OCI-LY7 (cell line): ENCODE data around the gene SCUBE3. TPM values are rescaled to one million over a fixed set of nuclear protein-coding genes. Genes with fewer than 3 reads are reported as not detected.

Experiments
- BruUV-seq: library from RNA; stranded (reverse); fragments of 400-500 nt; replicated peaks from 2 replicates; lab custom pipeline; 2021; lab: Mats Ljungman, UMichigan
- CTCF ChIA-PET: fragments of 300-600 bp; sonication (Branson Sonifier 250); formaldehyde crosslinking; loops from one replicate; lab custom pipeline; 2022; ENCODE audit warnings: antibody characterized with exemption; ENCODE audit not compliant: unreplicated experiment; lab: Charles Lee
- POLR2A ChIA-PET: fragments of 300-600 bp; sonication (Branson Sonifier 250); formaldehyde crosslinking; loops from one replicate; lab custom pipeline; 2022; ENCODE audit warnings: antibody characterized with exemption; lab: Charles Lee
- DNase-seq: peaks from one replicate; pipeline ENCODE4 v3.0.0-alpha.2; 2015; ENCODE audit warnings: low spot score
- H2AFZ ChIP-seq: fragments of 200-600 bp; sonication (generic), shearing (Covaris generic); 2 replicates; pipeline ENCODE4 v1.6.1; 2014; ENCODE audit warnings: mild to moderate bottlenecking, antibody characterized with exemption, low read length, moderate library complexity
- H3K27ac ChIP-seq: fragments of 200-600 bp; sonication (generic); 2 replicates; pipeline ENCODE4 v1.5.1; 2014; ENCODE audit warnings: mixed run types, low read depth, mild to moderate bottlenecking, moderate library complexity, low read length, inconsistent platforms; ENCODE audit not compliant: poor library complexity, severe bottlenecking
- H3K36me3 ChIP-seq: fragments of 200-600 bp; sonication (generic); 2 replicates; pipeline ENCODE4 v1.6.1; 2014; ENCODE audit warnings: mild to moderate bottlenecking, antibody characterized with exemption, low read length, moderate library complexity, mixed read lengths; ENCODE audit not compliant: insufficient read depth
- H3K4me1 ChIP-seq: fragments of 200-600 bp; sonication (generic); 2 replicates; pipeline ENCODE4 v1.5.1; 2014; ENCODE audit warnings: mild to moderate bottlenecking, low read length; ENCODE audit not compliant: insufficient read depth, poor library complexity, severe bottlenecking
- H3K4me2 ChIP-seq: fragments of 200-600 bp; sonication (generic); 2 replicates; pipeline ENCODE4 v1.6.1; 2014; ENCODE audit warnings: mild to moderate bottlenecking, low read length
- H3K4me3 ChIP-seq: fragments of 200-600 bp; sonication (generic); 2 replicates; pipeline ENCODE4 v1.5.1; 2014; ENCODE audit warnings: mild to moderate bottlenecking, low read depth, low read length; ENCODE audit not compliant: poor library complexity, severe bottlenecking
- H3K79me2 ChIP-seq: fragments of 200-600 bp; sonication (generic); 2 replicates; pipeline ENCODE4 v1.6.1; 2016; ENCODE audit warnings: low read depth, mild to moderate bottlenecking, low read length, moderate library complexity, mixed read lengths; ENCODE audit not compliant: insufficient read depth
- H3K9me2 ChIP-seq: fragments of 200-600 bp; sonication (generic); 2 replicates; pipeline ENCODE4 v1.6.1; 2016; ENCODE audit warnings: mild to moderate bottlenecking, low read length, mixed read lengths; ENCODE audit not compliant: insufficient read depth
- H3K9me3 ChIP-seq: fragments of 200-600 bp; sonication (generic); 2 replicates; pipeline ENCODE4 v1.6.1; 2014; ENCODE audit warnings: mild to moderate bottlenecking, mixed run types, low read length, mixed read lengths
- H4K20me1 ChIP-seq: fragments of 200-600 bp; sonication (generic); 2 replicates; pipeline ENCODE4 v1.6.1; 2014; ENCODE audit warnings: mild to moderate bottlenecking, antibody characterized with exemption, low read length, moderate library complexity, mixed read lengths; ENCODE audit not compliant: insufficient read depth
- EZH2phosphoT487 ChIP-seq: fragments of 200-600 bp; sonication (generic); IDR thresholded peaks from 2 replicates; pipeline ENCODE4 v1.6.1; 2018; ENCODE audit warnings: low read depth, borderline replicate concordance, mild to moderate bottlenecking, mixed run types, antibody characterized with exemption, low read length, moderate library complexity, mixed read lengths
- intact Hi-C: fragments of 100-400 bp; cut with micrococcal nuclease; formaldehyde crosslinking; loops from one replicate; pipeline ENCODE4 v1.10.0; 2022; ENCODE audit not compliant: unreplicated experiment
- total RNA-seq, 2 experiments: library from RNA; depleted of rRNA in 1 of 2; stranded (reverse); fragments of >200 nt in 1 of 2; shearing (Covaris generic) in 1 of 2; gene quantifications; 2 replicates each; pipeline ENCODE4 v1.2.3, GENCODE V29; 2014 to 2022
- TF ChIP-seq, protein P1 (sequence below): fragments of 200-600 bp; sonication (generic); conservative IDR thresholded peaks from 2 replicates; pipeline ENCODE4 v1.5.1; 2014; ENCODE audit warnings: mild to moderate bottlenecking, antibody characterized with exemption, low read length, moderate library complexity, mixed read lengths

The SCUBE3 gene
- total RNA-seq, 2 experiments from 2014 or later = not detected

DNA sequence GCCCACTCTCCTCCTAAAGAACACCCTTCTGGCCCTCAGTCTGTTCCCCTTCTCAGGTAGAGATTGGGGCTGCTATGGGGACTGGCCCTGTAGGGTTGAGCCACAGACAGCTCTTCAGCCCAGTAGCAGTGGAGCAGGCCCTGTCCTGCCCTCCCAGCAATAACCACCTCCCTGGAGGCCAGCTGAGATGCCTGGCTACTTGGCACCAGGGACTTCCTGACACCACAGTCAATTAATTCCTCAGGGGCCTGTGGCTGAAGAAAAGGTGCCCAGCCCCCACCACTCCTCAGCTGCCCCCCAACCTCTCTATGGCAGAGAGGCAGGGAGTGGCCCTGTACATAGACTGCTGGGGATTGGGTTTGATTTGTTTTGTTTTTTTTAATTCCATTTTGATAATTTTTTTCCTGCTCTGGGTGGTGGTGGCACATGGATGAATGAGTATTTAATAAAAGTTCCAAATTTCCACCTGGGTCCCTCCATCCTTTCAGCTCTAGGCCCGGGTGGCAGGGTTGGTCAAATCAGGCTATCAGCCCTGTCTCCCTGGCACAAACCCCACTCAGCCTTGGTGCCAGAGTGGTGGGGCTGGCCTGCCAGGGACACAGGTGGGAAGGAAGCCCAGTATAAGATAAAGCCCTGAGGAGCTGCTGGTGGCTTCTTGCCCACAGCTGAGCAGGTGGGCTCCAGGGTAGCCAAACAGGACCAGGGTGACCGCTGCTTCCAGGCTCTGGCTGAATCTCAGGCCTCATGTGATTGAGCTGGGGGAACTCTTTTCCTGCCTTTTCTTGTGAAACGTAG lies 82.0 kb downstream of the SCUBE3 start:
- H3K9me2 ChIP-seq = no peaks in the 10 kb centered on the region
- H3K4me3 ChIP-seq = no peak overlapping the region
- H3K4me1 ChIP-seq = peaks cover 49% of the 10 kb centered on the region
- BruUV-seq = no TSS peak
- H3K9me3 ChIP-seq = no peaks in the 10 kb centered on the region
- no peak overlapping the region for H3K27ac ChIP-seq
- DNase-seq = no peak
- CTCF ChIA-PET = interaction anchor here (2.9 kb wide), 1 partner anchor 32 kb away, joined by 19 read pairs; no protein-coding TSS in a partner anchor
- H2AFZ ChIP-seq = no peak overlapping the region
- peaks cover 28% of the 10 kb centered on the region; the same call in 1 of the 2 replicates for H3K79me2 ChIP-seq
- POLR2A ChIA-PET = interaction anchor here (0.5 to 0.6 kb wide), 2 partner anchors 56 to 124 kb away, joined by 4 to 8 read pairs; no protein-coding TSS in a partner anchor
- TF ChIP-seq, protein P1, sequence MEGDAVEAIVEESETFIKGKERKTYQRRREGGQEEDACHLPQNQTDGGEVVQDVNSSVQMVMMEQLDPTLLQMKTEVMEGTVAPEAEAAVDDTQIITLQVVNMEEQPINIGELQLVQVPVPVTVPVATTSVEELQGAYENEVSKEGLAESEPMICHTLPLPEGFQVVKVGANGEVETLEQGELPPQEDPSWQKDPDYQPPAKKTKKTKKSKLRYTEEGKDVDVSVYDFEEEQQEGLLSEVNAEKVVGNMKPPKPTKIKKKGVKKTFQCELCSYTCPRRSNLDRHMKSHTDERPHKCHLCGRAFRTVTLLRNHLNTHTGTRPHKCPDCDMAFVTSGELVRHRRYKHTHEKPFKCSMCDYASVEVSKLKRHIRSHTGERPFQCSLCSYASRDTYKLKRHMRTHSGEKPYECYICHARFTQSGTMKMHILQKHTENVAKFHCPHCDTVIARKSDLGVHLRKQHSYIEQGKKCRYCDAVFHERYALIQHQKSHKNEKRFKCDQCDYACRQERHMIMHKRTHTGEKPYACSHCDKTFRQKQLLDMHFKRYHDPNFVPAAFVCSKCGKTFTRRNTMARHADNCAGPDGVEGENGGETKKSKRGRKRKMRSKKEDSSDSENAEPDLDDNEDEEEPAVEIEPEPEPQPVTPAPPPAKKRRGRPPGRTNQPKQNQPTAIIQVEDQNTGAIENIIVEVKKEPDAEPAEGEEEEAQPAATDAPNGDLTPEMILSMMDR = no peak
- no peak for TF ChIP-seq EZH2phosphoT487
- intact Hi-C loops = no loop called here
- no peaks in the 10 kb centered on the region for H4K20me1 ChIP-seq
- H3K4me2 ChIP-seq = no peak overlapping the region
- H3K36me3 ChIP-seq = peaks cover 57% of the 10 kb centered on the region

DNA sequence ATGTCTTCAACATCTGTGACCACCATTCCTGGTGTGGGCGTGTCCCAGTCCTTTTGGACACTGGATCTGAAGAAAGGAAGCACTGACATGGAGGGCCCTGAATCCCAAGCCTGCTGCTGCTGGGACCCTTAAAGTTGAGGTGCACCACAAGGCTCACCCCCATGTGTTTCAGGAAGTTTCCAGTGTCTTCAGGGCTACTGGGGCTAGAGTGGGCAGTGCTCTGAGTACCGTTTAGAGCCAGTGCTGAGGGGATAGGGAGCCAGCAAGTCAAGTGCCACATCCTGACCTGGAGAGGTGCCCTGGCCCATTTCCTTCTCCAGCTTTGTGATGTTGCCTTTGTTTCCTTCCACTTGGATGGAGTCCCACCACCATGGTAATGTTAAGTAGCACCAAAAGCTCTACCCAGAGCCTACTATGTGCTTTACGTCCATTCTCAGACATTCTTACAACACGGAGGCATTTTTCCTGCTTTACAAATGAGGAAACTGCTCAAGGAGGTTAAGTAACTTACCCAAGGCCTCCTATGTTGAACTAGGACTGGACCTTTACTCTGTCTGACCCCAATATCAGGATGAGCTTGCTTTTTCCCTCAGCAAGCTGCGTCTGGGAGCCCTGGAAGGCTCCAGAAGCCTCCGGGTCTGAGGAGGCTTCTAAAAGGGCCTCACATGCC lies 83.3 kb downstream of the SCUBE3 start:
- H3K4me1 ChIP-seq = peaks cover 58% of the 10 kb centered on the region

More for the DNA sequence above, 83.3 kb downstream of the SCUBE3 start:
- Histone ChIP-seq H3K27ac (peak overlapping the region; percentile 82), H3K9me3 (no peaks in the 10 kb centered on the region), H3K79me2 (peaks cover 35% of the 10 kb centered on the region; the same call in 1 of the 2 replicates), H3K36me3 (peaks cover 53% of the 10 kb centered on the region; the same call in 1 of the 2 replicates), H3K4me3 (peak overlapping the region; percentile 94), H2AFZ (peak overlapping the region; percentile 79; the same call in 1 of the 2 replicates), H3K4me2 (peak overlapping the region; percentile 98), H3K9me2 (no peaks in the 10 kb centered on the region), H4K20me1 (no peaks in the 10 kb centered on the region)
- TF ChIP-seq, protein P1 = no peak
- no peak for TF ChIP-seq EZH2phosphoT487
- BruUV-seq = no TSS peak
- no peak for DNase-seq
- intact Hi-C loops = loop anchor here (1.0 kb wide), 4 partner anchors 30 to 171 kb away; partner anchors contain the start of genes PPARD and RPL10A
- POLR2A ChIA-PET = interaction anchor here (0.5 to 1.6 kb wide), 4 partner anchors 14 to 31 kb away, joined by 3 to 5 read pairs (median 4); no protein-coding TSS in a partner anchor
- CTCF ChIA-PET = interaction anchor here (0.6 to 2.9 kb wide), 3 partner anchors 17 to 225 kb away, joined by 3 to 19 read pairs (median 4); no protein-coding TSS in a partner anchor
